H9 (cell line): ENCODE results near the gene PXN. TPM values are rescaled to one million over a fixed set of nuclear protein-coding genes. Genes with fewer than 3 reads are reported as not detected.
A peak's percentile ranks its signal among the peaks of the same experiment; 100 is the strongest.

Experiments
- DNase-seq: peaks from one replicate; pipeline ENCODE4 v3.0.0-alpha.2; 2017
- H2AFZ ChIP-seq: one replicate; pipeline ENCODE4 v1.6.1; 2013; ENCODE audit warnings: mild to moderate bottlenecking, low read length, control low read depth, moderate library complexity
- H2AK5ac ChIP-seq: 2 replicates; pipeline ENCODE4 v1.6.1; 2013; ENCODE audit warnings: low read length, control low read depth, mixed read lengths; ENCODE audit not compliant: insufficient read length
- H2BK120ac ChIP-seq: one replicate; pipeline ENCODE4 v1.6.1; 2013; ENCODE audit warnings: low read depth, mild to moderate bottlenecking, low read length, control low read depth, inconsistent platforms; ENCODE audit not compliant: poor library complexity, severe bottlenecking
- H2BK12ac ChIP-seq: 2 replicates; pipeline ENCODE4 v1.6.1; 2013; ENCODE audit warnings: low read length, control low read depth, mixed read lengths, low read depth; ENCODE audit not compliant: insufficient read length
- H2BK15ac ChIP-seq: 2 replicates; pipeline ENCODE4 v1.6.1; 2013; ENCODE audit warnings: low read depth, low read length, control low read depth
- H2BK20ac ChIP-seq: one replicate; pipeline ENCODE4 v1.6.1; 2013; ENCODE audit warnings: low read depth, mild to moderate bottlenecking, low read length, control low read depth, inconsistent platforms; ENCODE audit not compliant: poor library complexity, severe bottlenecking
- H2BK5ac ChIP-seq: 2 replicates; pipeline ENCODE4 v1.6.1; 2013; ENCODE audit warnings: low read length, control low read depth, mixed read lengths; ENCODE audit not compliant: insufficient read length
- H3K14ac ChIP-seq: 2 replicates; pipeline ENCODE4 v1.6.1; 2013; ENCODE audit warnings: low read length, control low read depth; ENCODE audit not compliant: insufficient read depth
- H3K18ac ChIP-seq: 2 replicates; pipeline ENCODE4 v1.6.1; 2013; ENCODE audit warnings: low read depth, mild to moderate bottlenecking, mixed read lengths, low read length, control low read depth; ENCODE audit not compliant: insufficient read length
- H3K23ac ChIP-seq: 2 replicates; pipeline ENCODE4 v1.6.1; 2013; ENCODE audit warnings: low read length, control low read depth, mixed read lengths, low read depth; ENCODE audit not compliant: insufficient read length
- H3K23me2 ChIP-seq: 2 replicates; pipeline ENCODE4 v1.6.1; 2013; ENCODE audit warnings: low read depth, mild to moderate bottlenecking, mixed read lengths, low read length, control low read depth; ENCODE audit not compliant: insufficient read length, poor library complexity, severe bottlenecking
- H3K27ac ChIP-seq: 2 replicates; pipeline ENCODE4 v1.5.1; 2013; ENCODE audit warnings: low read length, control low read depth, mixed read lengths, low read depth; ENCODE audit not compliant: insufficient read length
- H3K27me3 ChIP-seq: 2 replicates; pipeline ENCODE4 v1.6.1; 2013; ENCODE audit warnings: low read length, control low read depth, inconsistent platforms; ENCODE audit not compliant: insufficient read depth
- H3K4ac ChIP-seq: 2 replicates; pipeline ENCODE4 v1.6.1; 2013; ENCODE audit warnings: low read depth, mild to moderate bottlenecking, control low read depth, inconsistent platforms, low read length, moderate library complexity
- H3K4me1 ChIP-seq: 2 replicates; pipeline ENCODE4 v1.6.1; 2013; ENCODE audit warnings: low read length, control low read depth, inconsistent platforms; ENCODE audit not compliant: insufficient read depth
- H3K4me2 ChIP-seq: 2 replicates; pipeline ENCODE4 v1.6.1; 2013; ENCODE audit warnings: low read length, control low read depth, mixed read lengths; ENCODE audit not compliant: insufficient read length, insufficient read depth
- H3K56ac ChIP-seq: 2 replicates; pipeline ENCODE4 v1.6.1; 2013; ENCODE audit warnings: low read depth, mild to moderate bottlenecking, mixed read lengths, low read length, control low read depth; ENCODE audit not compliant: insufficient read length
- H3K79me1 ChIP-seq: 2 replicates; pipeline ENCODE4 v1.6.1; 2013; ENCODE audit warnings: low read depth, mild to moderate bottlenecking, moderate library complexity, low read length, control low read depth, inconsistent platforms; ENCODE audit not compliant: insufficient read depth, poor library complexity, severe bottlenecking
- H3K79me2 ChIP-seq: 2 replicates; pipeline ENCODE4 v1.6.1; 2013; ENCODE audit warnings: low read length, control low read depth, inconsistent platforms; ENCODE audit not compliant: insufficient read depth
- H3K9ac ChIP-seq: 2 replicates; pipeline ENCODE4 v1.6.1; 2013; ENCODE audit warnings: low read length, control low read depth, mixed read lengths; ENCODE audit not compliant: insufficient read length; ENCODE audit errors: extremely low read depth
- H3K9me3 ChIP-seq: one replicate; pipeline ENCODE4 v1.6.1; 2013; ENCODE audit warnings: low read depth, low read length, inconsistent platforms; ENCODE audit not compliant: control insufficient read depth
- H3T11ph ChIP-seq: one replicate; pipeline ENCODE4 v1.6.1; 2013; ENCODE audit warnings: mild to moderate bottlenecking, low read length, control low read depth, inconsistent platforms
- H4K20me1 ChIP-seq: one replicate; pipeline ENCODE4 v1.6.1; 2013; ENCODE audit not compliant: control insufficient read depth, insufficient read length, insufficient read depth
- H4K5ac ChIP-seq: 2 replicates; pipeline ENCODE4 v1.6.1; 2013; ENCODE audit warnings: low read depth, mild to moderate bottlenecking, mixed read lengths, low read length, control low read depth; ENCODE audit not compliant: insufficient read length
- H4K8ac ChIP-seq: replicated peaks from 2 replicates; pipeline ENCODE4 v1.6.1; 2013; ENCODE audit warnings: low read length, control low read depth, mixed read lengths, low read depth; ENCODE audit not compliant: insufficient read length
- H4K91ac ChIP-seq: 2 replicates; pipeline ENCODE4 v1.6.1; 2013; ENCODE audit warnings: low read depth, mild to moderate bottlenecking, moderate library complexity, mixed read lengths, low read length, control low read depth; ENCODE audit not compliant: insufficient read length
- H3K27ac Mint-ChIP-seq, 3 experiments: 2 replicates in 2 of 3; 3 replicates in 1 of 3; pipeline ENCODE4 v1.8.0; 2020 to 2021; ENCODE audit warnings: mixed read lengths in 3 of 3, mild to moderate bottlenecking in 1 of 3, moderate library complexity in 1 of 3
- H3K27me3 Mint-ChIP-seq: 2 replicates; pipeline ENCODE4 v1.8.0; 2021; ENCODE audit warnings: low read depth, mild to moderate bottlenecking, moderate library complexity, mixed read lengths
- H3K36me3 Mint-ChIP-seq, 3 experiments: 2 replicates in 2 of 3; 3 replicates in 1 of 3; pipeline ENCODE4 v1.8.0; 2020 to 2021; ENCODE audit warnings: low read depth in 3 of 3, mixed read lengths in 3 of 3; ENCODE audit not compliant: insufficient read depth in 1 of 3
- H3K4me1 Mint-ChIP-seq, 2 experiments: 2 replicates each; pipeline ENCODE4 v1.8.0; 2020; ENCODE audit warnings: mixed read lengths in 2 of 2
- H3K4me3 Mint-ChIP-seq, 2 experiments: 2 replicates in 1 of 2; 3 replicates in 1 of 2; pipeline ENCODE4 v1.8.0; 2020 to 2021; ENCODE audit warnings: mild to moderate bottlenecking in 2 of 2, mixed read lengths in 2 of 2, moderate library complexity in 1 of 2
- H3K9me3 Mint-ChIP-seq, 2 experiments: 2 replicates in 1 of 2; 3 replicates in 1 of 2; pipeline ENCODE4 v1.8.0; 2020; ENCODE audit warnings: mild to moderate bottlenecking in 2 of 2, mixed read lengths in 2 of 2, moderate library complexity in 1 of 2
- WGBS: extraction: QIAGEN DNeasy Blood & Tissue Kit; methylation state at CpG from one replicate; pipeline ENCODE4 v1.1.7; 2013; ENCODE audit warnings: missing lambda C conversion rate, low lambda C conversion rate, mixed read lengths; ENCODE audit not compliant: insufficient read length; ENCODE audit errors: extremely low coverage; 5-methylcytosine and 5-hydroxymethylcytosine counted together
- total RNA-seq: library from RNA; stranded (reverse); gene quantifications from 2 replicates; pipeline ENCODE4 v1.2.1, GENCODE V29; 2021
- TF ChIP-seq, protein P1 (sequence below): fragments of 200-600 bp; sonication (generic); conservative IDR thresholded peaks from 3 replicates; pipeline ENCODE4 v1.8.0; 2021; ENCODE audit warnings: antibody characterized with exemption, mild to moderate bottlenecking

Gene PXN
- total RNA-seq, 1 experiment from 2014 or later, result 92.8 TPM

DNA sequence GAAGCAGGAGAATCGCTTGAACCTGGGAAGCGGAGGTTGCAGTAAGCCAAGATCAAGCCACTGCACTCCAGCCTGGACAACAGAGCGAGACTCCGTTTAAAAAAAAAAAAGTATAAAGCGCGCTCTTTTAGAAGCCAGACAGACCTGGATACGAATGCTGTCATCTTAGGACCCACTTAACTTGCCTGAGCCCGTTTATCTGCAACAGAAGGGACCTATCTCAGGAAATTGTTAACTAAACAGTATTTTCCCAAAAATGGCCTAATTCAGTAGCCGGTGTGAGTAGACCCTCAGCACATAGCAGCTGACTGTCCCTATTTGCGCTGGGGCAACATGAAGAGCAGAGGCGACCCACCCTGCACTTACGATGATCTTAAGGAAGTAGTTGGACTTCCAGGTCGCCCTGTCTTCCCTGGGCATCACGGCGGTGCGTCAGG lies 65.1 kb downstream of the PXN start:
- H3K4me1 ChIP-seq, result no peaks in the 10 kb centered on the region
- H4K5ac ChIP-seq, result peak overlapping the region; percentile 84
- no peak overlapping the region for H2BK120ac ChIP-seq
- H3K79me2 ChIP-seq, result peaks cover 11% of the 10 kb centered on the region; the same call in 1 of the 2 replicates
- H3K4me1 Mint-ChIP-seq, result peaks cover 20 to 29% of the 10 kb centered on the region in 2 experiments
- H4K91ac ChIP-seq, result no peak overlapping the region
- H3K56ac ChIP-seq, result peak overlapping the region; percentile 74
- H3K14ac ChIP-seq, result peak overlapping the region; percentile 89
- H3K27me3 ChIP-seq, result no peaks in the 10 kb centered on the region
- no peak for DNase-seq
- H3K18ac ChIP-seq, result peak overlapping the region; percentile 42
- peaks cover 44 to 60% (median 46%) of the 10 kb centered on the region in 3 experiments for H3K36me3 Mint-ChIP-seq
- no peak overlapping the region for H4K8ac ChIP-seq
- no peaks in the 10 kb centered on the region for H3K9me3 ChIP-seq
- H3T11ph ChIP-seq, result no peak overlapping the region
- no peak overlapping the region for H2AK5ac ChIP-seq
- H2AFZ ChIP-seq, result no peak overlapping the region
- H2BK12ac ChIP-seq, result no peak overlapping the region
- peak overlapping the region; percentile 98 to 100 (median 99) for H3K27ac Mint-ChIP-seq
- no peaks in the 10 kb centered on the region for H4K20me1 ChIP-seq
- H3K4ac ChIP-seq, result no peak overlapping the region
- TF ChIP-seq, protein P1, sequence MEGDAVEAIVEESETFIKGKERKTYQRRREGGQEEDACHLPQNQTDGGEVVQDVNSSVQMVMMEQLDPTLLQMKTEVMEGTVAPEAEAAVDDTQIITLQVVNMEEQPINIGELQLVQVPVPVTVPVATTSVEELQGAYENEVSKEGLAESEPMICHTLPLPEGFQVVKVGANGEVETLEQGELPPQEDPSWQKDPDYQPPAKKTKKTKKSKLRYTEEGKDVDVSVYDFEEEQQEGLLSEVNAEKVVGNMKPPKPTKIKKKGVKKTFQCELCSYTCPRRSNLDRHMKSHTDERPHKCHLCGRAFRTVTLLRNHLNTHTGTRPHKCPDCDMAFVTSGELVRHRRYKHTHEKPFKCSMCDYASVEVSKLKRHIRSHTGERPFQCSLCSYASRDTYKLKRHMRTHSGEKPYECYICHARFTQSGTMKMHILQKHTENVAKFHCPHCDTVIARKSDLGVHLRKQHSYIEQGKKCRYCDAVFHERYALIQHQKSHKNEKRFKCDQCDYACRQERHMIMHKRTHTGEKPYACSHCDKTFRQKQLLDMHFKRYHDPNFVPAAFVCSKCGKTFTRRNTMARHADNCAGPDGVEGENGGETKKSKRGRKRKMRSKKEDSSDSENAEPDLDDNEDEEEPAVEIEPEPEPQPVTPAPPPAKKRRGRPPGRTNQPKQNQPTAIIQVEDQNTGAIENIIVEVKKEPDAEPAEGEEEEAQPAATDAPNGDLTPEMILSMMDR, result no peak
- H3K9ac ChIP-seq, result peak overlapping the region; percentile 99
- no CpG with 5 or more reads among the region's 16 CpGs for whole genome bisulfite sequencing
- peaks cover 10% of the 10 kb centered on the region for H3K23me2 ChIP-seq
- H3K27me3 Mint-ChIP-seq, result no peaks in the 10 kb centered on the region; the same call in 1 of the 2 replicates
- peaks cover 1 to 2% of the 10 kb centered on the region in 2 experiments; a peak in 1 of 5 replicates for H3K9me3 Mint-ChIP-seq
- H2BK20ac ChIP-seq, result no peak overlapping the region
- H3K79me1 ChIP-seq, result no peaks in the 10 kb centered on the region
- no peak overlapping the region for H2BK5ac ChIP-seq
- H3K4me2 ChIP-seq, result peak overlapping the region; percentile 98
- no peak overlapping the region for H3K23ac ChIP-seq
- H3K27ac ChIP-seq, result peak overlapping the region; percentile 43
- peak overlapping the region; percentile 93 to 98 for H3K4me3 Mint-ChIP-seq
- H2BK15ac ChIP-seq, result no peak overlapping the region
